ENCODE measurements around the gene KLHL6. TPM values are rescaled to one million over a fixed set of nuclear protein-coding genes. Genes with fewer than 3 reads are reported as not detected.

Gene KLHL6
- total and polyA plus RNA-seq, 2 of the 13 experiments (the other 11 are each of a cell fraction or from before 2014, with no cell fraction given) = not detected

DNA sequence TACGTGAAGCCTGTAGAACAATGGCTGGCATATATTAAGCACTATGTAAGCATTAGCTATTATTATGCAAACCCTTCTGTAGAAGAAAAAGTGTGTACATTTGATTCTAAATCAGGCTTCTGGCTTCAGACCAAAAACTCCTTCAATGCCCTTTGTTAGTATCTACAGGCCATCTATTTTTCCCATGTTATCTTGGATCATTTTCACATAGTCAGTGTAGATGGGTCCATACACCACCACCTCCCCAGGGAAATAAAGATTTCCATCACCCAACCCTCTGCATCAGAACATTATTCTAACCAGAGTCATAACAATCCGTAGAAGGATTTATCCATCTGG lies 8.0 kb upstream of the KLHL6 start (continued):
- TF ChIP-seq, protein P1, sequence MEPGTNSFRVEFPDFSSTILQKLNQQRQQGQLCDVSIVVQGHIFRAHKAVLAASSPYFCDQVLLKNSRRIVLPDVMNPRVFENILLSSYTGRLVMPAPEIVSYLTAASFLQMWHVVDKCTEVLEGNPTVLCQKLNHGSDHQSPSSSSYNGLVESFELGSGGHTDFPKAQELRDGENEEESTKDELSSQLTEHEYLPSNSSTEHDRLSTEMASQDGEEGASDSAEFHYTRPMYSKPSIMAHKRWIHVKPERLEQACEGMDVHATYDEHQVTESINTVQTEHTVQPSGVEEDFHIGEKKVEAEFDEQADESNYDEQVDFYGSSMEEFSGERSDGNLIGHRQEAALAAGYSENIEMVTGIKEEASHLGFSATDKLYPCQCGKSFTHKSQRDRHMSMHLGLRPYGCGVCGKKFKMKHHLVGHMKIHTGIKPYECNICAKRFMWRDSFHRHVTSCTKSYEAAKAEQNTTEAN (CRISPR knock-in tag; conservative IDR thresholded peaks at IDR 0.05) = no peak
- TF ChIP-seq ZNF484 (CRISPR knock-in tag; IDR thresholded peaks at IDR 0.05; ENCODE audit: borderline replicate concordance, low read depth) = no peak

GRCh38 chr3:183560607-183561006 lies 5.1 kb upstream of the KLHL6 start:
- Histone ChIP-seq H3K27me3 (ENCODE audit: control insufficient read depth in 1 of 2, insufficient read depth in 2 of 2, low read length in 2 of 2) (no peaks in the 10 kb centered on the region), H3K4me1 (ENCODE audit: insufficient read depth, low read length) (no peaks in the 10 kb centered on the region), H3K9ac (ENCODE audit: insufficient read depth, low read depth, low read length) (no peak overlapping the region), H3K79me2 (ENCODE audit: insufficient read depth, low read length) (no peaks in the 10 kb centered on the region), H4K20me1 (ENCODE audit: insufficient read depth, low read length) (no peaks in the 10 kb centered on the region), H3K36me3 (replicated peaks in 1 of 2; ENCODE audit: control insufficient read depth in 1 of 2, insufficient read depth in 2 of 2, low read length in 2 of 2) (no peaks in the 10 kb centered on the region), H3K27ac (ENCODE audit: extremely low read length, insufficient read depth, low read length) (no peak overlapping the region), H2AFZ (ENCODE audit: low read length) (no peak overlapping the region), H3K9me3 (ENCODE audit: low read length) (no peaks in the 10 kb centered on the region), H3K4me2 (ENCODE audit: low read depth, low read length) (no peak overlapping the region), H3K4me3 (replicated peaks in 1 of 3; ENCODE audit: insufficient read depth in 1 of 3, low read depth in 2 of 3, low read length in 3 of 3) (no peak overlapping the region)
- ATAC-seq = peak; percentile 59; the same call in 2 of the 3 replicates
- CTCF ChIA-PET (ENCODE audit: low intra/inter-chr PET ratio, low total read pairs) = no interaction called here
- intact Hi-C loops (cut with micrococcal nuclease; ENCODE audit: unreplicated experiment) (no loop called here), in situ Hi-C loops (cut with HindIII; ENCODE audit: extremely low pct_ligation_motif_present, low pct_unique_long_range_greater_than_20kb) (no loop called here)
- WGBS (ENCODE audit: low lambda C conversion rate) = 68% methylated on average over 7 of the region's 9 CpGs
- POLR2A ChIA-PET = no interaction called here
- DNase-seq (ENCODE audit: low spot score) = no peak
- peak; percentile 61 for TF ChIP-seq STAG1 (CRISPR knock-in tag; IDR thresholded peaks at IDR 0.05)
- TF ChIP-seq, protein P2, sequence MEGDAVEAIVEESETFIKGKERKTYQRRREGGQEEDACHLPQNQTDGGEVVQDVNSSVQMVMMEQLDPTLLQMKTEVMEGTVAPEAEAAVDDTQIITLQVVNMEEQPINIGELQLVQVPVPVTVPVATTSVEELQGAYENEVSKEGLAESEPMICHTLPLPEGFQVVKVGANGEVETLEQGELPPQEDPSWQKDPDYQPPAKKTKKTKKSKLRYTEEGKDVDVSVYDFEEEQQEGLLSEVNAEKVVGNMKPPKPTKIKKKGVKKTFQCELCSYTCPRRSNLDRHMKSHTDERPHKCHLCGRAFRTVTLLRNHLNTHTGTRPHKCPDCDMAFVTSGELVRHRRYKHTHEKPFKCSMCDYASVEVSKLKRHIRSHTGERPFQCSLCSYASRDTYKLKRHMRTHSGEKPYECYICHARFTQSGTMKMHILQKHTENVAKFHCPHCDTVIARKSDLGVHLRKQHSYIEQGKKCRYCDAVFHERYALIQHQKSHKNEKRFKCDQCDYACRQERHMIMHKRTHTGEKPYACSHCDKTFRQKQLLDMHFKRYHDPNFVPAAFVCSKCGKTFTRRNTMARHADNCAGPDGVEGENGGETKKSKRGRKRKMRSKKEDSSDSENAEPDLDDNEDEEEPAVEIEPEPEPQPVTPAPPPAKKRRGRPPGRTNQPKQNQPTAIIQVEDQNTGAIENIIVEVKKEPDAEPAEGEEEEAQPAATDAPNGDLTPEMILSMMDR (CRISPR knock-in tag; IDR thresholded peaks at IDR 0.05) = peak; percentile 49
- no peak for TF ChIP-seq SIX1 (CRISPR knock-in tag; IDR thresholded peaks at IDR 0.05; ENCODE audit: borderline replicate concordance)
- peak; percentile 46 for TF ChIP-seq SMC3 (IDR thresholded peaks at IDR 0.05; ENCODE audit: low read length)
- no peak for FAIRE-seq
- no TSS peak for BruUV-seq (replicated peaks)

Measured in HepG2 (cell line).